GM12891 (cell line): ENCODE measurements around the gene NR6A1.

ENCODE experiments used
- POLR2A ChIP-seq: IDR thresholded peaks from 2 replicates; pipeline ENCODE4 v1.6.1; 2011; ENCODE audit warnings: low read depth, low read length, control low read depth
- POLR2AphosphoS5 ChIP-seq: IDR thresholded peaks from 2 replicates; pipeline ENCODE4 v1.6.1; 2011; ENCODE audit warnings: low read depth, low read length, control low read depth

GRCh38 chr9:124505901-124506346, 265.2 kb downstream of the NR6A1 start:
- TF ChIP-seq POLR2AphosphoS5 (no peak), POLR2A (no peak)
